ENCODE measurements around the gene POTEF. TPM values are rescaled to one million over a fixed set of nuclear protein-coding genes. Genes with fewer than 3 reads are reported as not detected.
"Not testable (repeated sequence)": the region's sequence is repeated elsewhere in the genome, so short reads cannot be mapped to it uniquely, and the experiment has no call there.

Gene POTEF
- total and polyA plus RNA-seq, 2 donors = not detected

- H3K36me3 ChIP-seq (ENCODE audit: insufficient read depth); H3K4me1 ChIP-seq (ENCODE audit: insufficient read depth); H3K27ac ChIP-seq (ENCODE audit: low read depth); DNase-seq (ENCODE audit: extremely low spot score); H3K4me3 ChIP-seq (ENCODE audit: low read depth, low read length): not testable (repeated sequence)
- WGBS = 88% methylated on average over 11 of the region's 12 CpGs
These were observed 28.3 kb upstream of the POTEF start for GRCh38 chr2:130157354-130157753.

DNA sequence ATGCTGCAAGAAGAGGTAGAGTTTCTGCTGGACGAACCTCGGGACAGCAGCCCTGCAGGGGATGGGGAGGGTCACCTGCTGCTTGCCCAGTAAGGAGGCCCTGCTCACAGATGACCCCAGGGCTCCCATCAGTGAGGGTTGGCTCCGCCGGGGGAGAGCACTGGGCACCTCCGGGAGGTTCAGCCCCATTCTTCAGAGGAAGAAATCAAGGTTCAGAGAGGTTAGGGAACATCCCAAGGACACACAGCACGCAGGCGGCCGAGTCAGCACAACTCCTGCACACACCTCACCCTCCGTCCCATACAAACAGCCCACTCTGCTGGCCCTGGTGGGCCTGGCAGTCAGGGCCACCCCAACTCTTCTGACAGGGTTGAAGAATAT lies 27.6 kb upstream of the POTEF start:
- DNase-seq (ENCODE audit: extremely low spot score) = no peak

GRCh38 chr2:130155956-130156623 lies 27.1 kb upstream of the POTEF start:
- H3K4me3 ChIP-seq (ENCODE audit: low read depth, low read length); H3K27ac ChIP-seq (ENCODE audit: low read depth); H3K4me1 ChIP-seq (ENCODE audit: insufficient read depth); DNase-seq (ENCODE audit: extremely low spot score); H3K36me3 ChIP-seq (ENCODE audit: insufficient read depth): not testable (repeated sequence)
- 59% methylated on average over 16 of the region's 16 CpGs for WGBS

More for the DNA sequence above, 27.6 kb upstream of the POTEF start:
- Histone ChIP-seq H3K4me3 (ENCODE audit: low read depth, low read length) (no peak overlapping the region), H3K36me3 (ENCODE audit: insufficient read depth) (no peaks in the 10 kb centered on the region), H3K27ac (ENCODE audit: low read depth) (no peak overlapping the region), H3K4me1 (ENCODE audit: insufficient read depth) (no peaks in the 10 kb centered on the region)
- 93% methylated on average over 9 of the region's 9 CpGs for WGBS

DNA sequence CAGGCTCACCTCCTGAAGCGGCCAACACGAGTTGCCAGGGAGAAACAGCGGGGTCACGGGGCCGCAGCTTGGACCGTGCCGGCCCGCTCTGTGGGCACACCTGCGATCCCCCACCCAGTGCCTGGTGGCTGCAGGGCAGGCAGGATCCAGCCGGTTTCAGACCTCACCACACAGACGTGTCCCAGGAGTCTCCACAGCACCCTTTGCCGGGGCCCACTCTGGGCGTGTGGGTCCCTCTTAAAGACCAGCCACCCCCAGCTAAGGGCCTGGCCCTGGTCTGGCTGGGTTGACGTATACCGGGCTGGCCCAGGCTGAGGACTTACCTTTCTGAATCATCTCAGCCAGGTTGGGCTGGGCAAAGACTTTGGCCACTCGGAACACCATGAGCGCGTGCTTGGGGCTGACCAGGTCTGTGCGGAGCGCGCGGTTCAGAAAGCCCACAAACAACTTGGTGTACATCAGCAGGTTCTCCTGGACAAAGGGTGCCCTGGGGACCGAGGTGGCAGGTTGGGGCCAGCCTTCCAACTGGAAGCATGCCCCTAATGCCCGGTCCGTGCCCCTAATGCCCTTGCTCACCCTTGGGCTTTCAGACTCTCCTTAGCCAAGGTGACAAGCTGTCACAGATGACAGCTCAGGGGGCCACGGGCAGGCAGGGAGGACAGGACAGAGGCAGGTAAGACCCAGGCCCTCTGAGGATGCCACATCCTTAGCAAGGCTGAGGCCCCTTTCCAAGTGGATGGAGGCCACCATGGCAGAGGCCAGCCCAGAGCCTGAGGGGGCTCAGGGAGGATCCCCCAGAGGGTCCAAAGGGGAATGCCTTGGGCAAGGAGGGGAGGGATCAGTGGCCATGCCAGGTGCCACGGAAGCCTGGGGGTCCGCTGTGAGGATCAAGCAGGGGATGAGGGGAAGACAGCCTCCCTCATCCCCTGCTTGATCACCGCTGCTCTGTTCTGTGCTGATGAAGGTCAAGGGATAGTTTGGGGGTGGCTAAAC lies 26.0 kb upstream of the POTEF start:
- no peak overlapping the region for H3K4me3 ChIP-seq (ENCODE audit: low read depth, low read length)
- H3K36me3 ChIP-seq (ENCODE audit: insufficient read depth) = no peaks in the 10 kb centered on the region
- WGBS = 95% methylated on average over 29 of the region's 29 CpGs
- no peak for DNase-seq (ENCODE audit: extremely low spot score)
- H3K27ac ChIP-seq (ENCODE audit: low read depth) = no peak overlapping the region
- H3K4me1 ChIP-seq (ENCODE audit: insufficient read depth) = no peaks in the 10 kb centered on the region

GRCh38 chr2:130154423-130154770 lies 25.4 kb upstream of the POTEF start:
- DNase-seq (ENCODE audit: extremely low spot score); H3K4me3 ChIP-seq (ENCODE audit: low read depth, low read length); H3K27ac ChIP-seq (ENCODE audit: low read depth); H3K36me3 ChIP-seq (ENCODE audit: insufficient read depth); H3K4me1 ChIP-seq (ENCODE audit: insufficient read depth): not testable (repeated sequence)
- 94% methylated on average over 8 of the region's 8 CpGs for WGBS

DNA sequence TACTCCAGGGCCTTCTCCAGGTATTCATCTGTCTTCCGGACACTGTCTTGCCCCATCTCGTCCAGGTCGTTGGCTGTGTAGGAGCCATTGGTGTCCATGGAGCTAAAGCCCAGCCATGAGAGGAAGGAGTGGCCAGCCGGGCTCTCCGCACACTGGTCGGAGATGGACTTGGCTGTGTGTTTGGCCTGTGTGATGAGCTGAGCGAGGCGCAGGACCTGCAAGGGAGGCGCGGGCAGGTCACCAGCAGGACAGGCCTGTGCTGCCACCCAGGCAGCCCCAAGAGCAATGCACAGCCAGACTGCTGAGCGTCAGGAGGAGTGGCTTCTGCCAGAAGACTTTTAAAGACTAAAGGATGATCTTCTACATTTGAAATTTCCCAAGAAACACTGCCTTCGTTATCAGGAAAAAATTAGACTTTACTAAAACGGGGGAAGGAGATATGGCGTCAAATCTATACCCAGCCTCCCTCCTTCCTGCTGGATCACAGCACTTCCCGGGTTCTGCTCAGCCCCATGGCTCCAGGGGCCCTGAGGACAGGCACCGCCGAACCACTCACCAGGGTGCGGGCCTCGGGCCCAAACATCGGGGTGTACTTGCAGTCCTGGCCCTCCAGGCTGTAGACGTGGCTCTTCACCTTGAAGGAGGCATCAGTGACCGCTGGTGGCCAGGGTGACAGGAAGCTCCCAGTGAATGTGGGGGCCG lies 24.9 kb upstream of the POTEF start:
- H3K36me3 ChIP-seq (ENCODE audit: insufficient read depth); H3K27ac ChIP-seq (ENCODE audit: low read depth); H3K4me3 ChIP-seq (ENCODE audit: low read depth, low read length); H3K4me1 ChIP-seq (ENCODE audit: insufficient read depth); DNase-seq (ENCODE audit: extremely low spot score): not testable (repeated sequence)
- WGBS = 89% methylated on average over 22 of the region's 23 CpGs

DNA sequence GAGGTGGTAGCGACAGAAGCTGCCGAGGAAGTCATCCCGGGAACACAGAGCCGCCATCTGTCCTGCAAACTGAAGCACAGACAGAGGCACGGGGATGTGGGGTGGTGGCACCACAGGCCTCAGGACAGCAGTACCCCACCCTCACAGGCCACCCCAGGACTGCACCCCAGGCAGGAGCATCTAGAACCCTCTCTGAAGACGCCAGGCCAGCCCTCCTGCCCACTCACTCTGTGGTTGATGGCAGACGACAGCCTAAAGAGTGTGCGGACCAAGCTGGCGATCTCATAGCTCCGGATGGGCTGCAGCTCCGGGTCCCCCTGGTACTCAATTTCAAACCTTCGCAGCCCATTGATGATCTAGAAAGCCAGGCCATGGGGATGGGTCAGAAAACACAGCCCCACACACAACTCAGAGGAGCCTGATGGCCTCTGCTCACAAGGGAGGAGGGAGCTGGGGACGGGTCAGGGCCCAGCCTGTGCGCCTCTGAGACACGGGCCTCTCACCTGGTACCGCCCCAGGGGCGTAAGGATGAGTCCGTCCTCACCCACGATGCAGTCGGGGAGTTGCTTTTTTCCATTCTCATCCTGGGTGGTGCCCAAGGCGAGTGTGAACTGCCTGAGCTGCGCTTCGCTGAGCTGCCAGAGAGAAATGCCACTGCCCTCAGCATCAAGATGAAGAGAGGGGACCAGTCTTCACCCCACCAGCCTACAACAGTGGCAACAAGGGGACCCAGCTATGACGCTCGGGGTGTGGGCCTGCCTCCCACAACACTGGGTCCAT lies 24.0 kb upstream of the POTEF start:
- WGBS = 94% methylated on average over 25 of the region's 25 CpGs
- H3K36me3 ChIP-seq (ENCODE audit: insufficient read depth) = no peaks in the 10 kb centered on the region
- DNase-seq (ENCODE audit: extremely low spot score) = no peak
- no peaks in the 10 kb centered on the region for H3K4me1 ChIP-seq (ENCODE audit: insufficient read depth)
- no peak overlapping the region for H3K27ac ChIP-seq (ENCODE audit: low read depth)
- H3K4me3 ChIP-seq (ENCODE audit: low read depth, low read length) = no peak overlapping the region

DNA sequence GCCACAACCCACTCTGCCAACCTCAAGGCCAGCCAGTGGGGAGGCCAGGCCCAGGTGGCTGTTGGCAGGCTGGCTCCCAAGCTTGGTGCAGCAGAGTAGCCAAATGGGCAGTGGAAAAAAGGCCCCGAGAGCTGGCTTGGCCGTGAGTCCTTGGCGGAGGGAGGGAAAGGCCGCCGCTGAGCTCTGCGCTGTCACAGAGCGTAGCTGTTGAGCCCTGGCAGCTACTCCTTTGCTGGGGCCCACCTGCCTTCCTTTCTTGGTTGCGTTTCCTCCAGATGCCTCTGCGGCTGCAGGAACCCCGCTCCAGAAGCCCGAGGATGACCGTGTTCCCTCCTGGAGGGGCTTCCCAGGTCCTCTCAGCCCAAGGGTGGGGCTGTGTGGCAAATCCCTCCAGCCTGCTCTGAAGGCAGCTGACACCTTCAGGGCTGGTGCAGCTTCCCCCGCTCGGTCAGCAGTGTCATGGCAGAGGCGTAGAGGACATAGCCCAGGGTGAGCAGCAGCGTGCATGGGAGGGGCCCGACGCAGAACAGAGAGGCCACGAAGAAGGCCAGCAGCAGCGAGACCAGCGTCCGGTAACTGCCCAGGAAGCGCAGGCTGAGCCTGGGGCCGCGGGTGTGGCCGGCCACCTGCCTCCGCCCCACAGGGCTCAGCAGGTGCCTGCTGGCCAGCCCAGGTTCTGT lies 23.3 kb upstream of the POTEF start:
- 92% methylated on average over 26 of the region's 27 CpGs for WGBS
- not testable (repeated sequence) for H3K36me3 ChIP-seq (ENCODE audit: insufficient read depth); H3K27ac ChIP-seq (ENCODE audit: low read depth); DNase-seq (ENCODE audit: extremely low spot score); H3K4me1 ChIP-seq (ENCODE audit: insufficient read depth); H3K4me3 ChIP-seq (ENCODE audit: low read depth, low read length)

- DNase-seq (ENCODE audit: extremely low spot score); H3K36me3 ChIP-seq (ENCODE audit: insufficient read depth); H3K4me3 ChIP-seq (ENCODE audit: low read depth, low read length); H3K4me1 ChIP-seq (ENCODE audit: insufficient read depth); H3K27ac ChIP-seq (ENCODE audit: low read depth): not testable (repeated sequence)
- 69% methylated on average over 5 of the region's 5 CpGs for WGBS
These were observed 22.1 kb upstream of the POTEF start for GRCh38 chr2:130151145-130151512.

DNA sequence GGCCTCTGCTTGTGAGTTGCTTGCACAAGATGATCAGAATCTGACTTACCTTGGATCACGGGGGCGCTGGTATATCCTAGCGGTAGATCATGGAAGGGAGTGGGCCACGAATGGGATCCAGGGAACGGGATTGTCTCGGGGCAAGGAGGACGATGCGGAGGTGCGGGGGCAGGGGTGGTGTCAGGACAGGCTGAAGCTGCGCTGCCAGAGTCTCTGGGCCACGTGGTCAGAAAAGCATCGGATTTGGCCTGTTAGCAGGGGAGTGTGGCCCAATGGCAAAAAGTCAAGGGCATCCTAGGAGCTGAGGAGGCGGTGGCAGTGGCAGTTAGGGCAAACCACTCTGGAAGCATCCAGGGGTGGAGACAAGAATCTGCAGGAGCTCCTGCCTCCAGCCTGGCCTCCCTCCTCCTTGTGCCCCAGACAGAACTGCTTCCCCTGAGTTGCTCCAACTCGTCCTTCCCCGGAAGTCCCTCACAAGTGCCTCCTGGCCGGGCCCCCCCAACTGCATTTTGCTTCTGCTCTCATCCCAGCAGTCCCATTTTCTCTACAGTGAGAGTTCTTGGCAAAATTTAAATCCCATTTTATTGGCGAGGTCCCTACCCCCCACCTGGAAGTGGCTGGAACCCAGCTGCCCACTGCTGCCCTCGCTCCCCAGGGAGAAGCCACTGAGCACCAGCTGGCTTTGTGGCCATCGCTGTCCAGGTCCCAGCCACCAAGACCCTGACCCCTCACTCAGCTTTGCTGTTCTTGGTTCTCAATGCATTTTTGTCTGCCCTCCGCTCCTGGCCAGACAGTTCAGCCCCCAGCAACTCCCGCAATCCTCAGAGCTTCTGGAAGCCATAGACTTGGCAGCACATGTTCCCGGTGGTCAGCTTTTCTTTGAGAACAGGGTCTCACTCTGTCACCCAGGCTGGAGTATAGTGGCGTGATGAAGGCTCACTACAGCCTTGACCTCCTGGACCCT lies 21.4 kb upstream of the POTEF start:
- Histone ChIP-seq H3K4me3 (ENCODE audit: low read depth, low read length) (no peak overlapping the region), H3K27ac (ENCODE audit: low read depth) (no peak overlapping the region), H3K4me1 (ENCODE audit: insufficient read depth) (no peaks in the 10 kb centered on the region), H3K36me3 (ENCODE audit: insufficient read depth) (no peaks in the 10 kb centered on the region)
- no peak for DNase-seq (ENCODE audit: extremely low spot score)
- WGBS = 89% methylated on average over 23 of the region's 23 CpGs

DNA sequence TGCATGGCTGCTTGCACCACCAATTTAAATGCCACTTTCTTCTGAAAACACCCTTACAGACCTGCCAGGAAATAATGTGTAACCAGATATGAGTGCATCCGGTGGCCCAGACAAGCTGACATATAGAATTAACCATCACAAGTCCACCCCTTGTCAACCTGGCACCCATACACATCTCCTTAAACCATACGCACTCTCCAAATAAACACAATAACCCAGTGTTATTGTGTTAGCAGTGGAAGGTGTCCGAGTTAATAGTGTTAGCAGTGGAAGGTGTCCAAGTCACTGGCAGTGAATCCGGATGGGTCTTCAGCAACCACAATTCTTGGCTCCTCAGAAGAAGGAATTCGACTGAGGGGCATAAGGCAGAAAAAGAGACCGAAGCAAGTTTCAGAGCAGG lies 19.5 kb upstream of the POTEF start:
- not testable (repeated sequence) for H3K4me3 ChIP-seq (ENCODE audit: low read depth, low read length); H3K4me1 ChIP-seq (ENCODE audit: insufficient read depth); H3K27ac ChIP-seq (ENCODE audit: low read depth); H3K36me3 ChIP-seq (ENCODE audit: insufficient read depth); DNase-seq (ENCODE audit: extremely low spot score)
- 46% methylated on average over 6 of the region's 6 CpGs for WGBS

DNA sequence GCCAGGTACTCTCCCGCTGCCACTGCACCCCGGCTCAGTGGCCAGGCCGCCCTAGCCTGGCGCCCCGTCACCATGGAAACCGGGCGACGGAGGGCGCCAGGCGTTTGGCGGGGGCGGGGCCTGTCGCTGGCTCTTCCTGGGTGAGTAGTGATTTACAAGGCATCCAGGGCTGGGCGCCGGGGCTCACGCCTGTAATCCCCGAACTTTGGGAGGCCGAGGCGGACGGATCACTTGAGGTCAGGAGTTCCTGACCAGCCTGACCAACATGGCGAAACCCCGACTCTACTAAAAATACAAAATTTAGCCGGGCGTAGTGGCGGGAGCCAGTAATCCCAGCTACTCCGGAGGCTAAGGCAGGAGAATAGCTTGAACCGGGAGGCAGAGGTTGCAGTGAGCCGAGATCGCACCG lies 16.0 kb upstream of the POTEF start, which contains the start of gene CCDC74B:
CCDC74B (minus strand) TSS at position 107 of the 409 bp plus-strand sequence. CDS start 116 bp downstream, outside the sequence.
- 3% methylated on average over 29 of the region's 30 CpGs for WGBS
- H3K27ac ChIP-seq (ENCODE audit: low read depth); H3K36me3 ChIP-seq (ENCODE audit: insufficient read depth); DNase-seq (ENCODE audit: extremely low spot score); H3K4me1 ChIP-seq (ENCODE audit: insufficient read depth): not testable (repeated sequence)
- peak within 1 kb of the TSS; percentile 14 for H3K4me3 ChIP-seq (ENCODE audit: low read depth, low read length)

All from urinary bladder (tissue), 4 donors.